HepG2 (cell line): ENCODE results near the gene SHF. TPM values are rescaled to one million over a fixed set of nuclear protein-coding genes. Genes with fewer than 3 reads are reported as not detected.
A peak's percentile ranks its signal among the peaks of the same experiment; 100 is the strongest.

ENCODE experiments used
- DNMT1 ChIP-seq: sonication (generic); formaldehyde crosslinking; IDR thresholded peaks from 2 replicates; pipeline ENCODE4 v1.5.1; 2020; ENCODE audit warnings: mild to moderate bottlenecking, missing genetic modification reagents
- FOXO1 ChIP-seq: sonication (generic); formaldehyde crosslinking; IDR thresholded peaks from 2 replicates; pipeline ENCODE4 v1.4.0; 2020; ENCODE audit warnings: missing genetic modification reagents
- GATAD2A ChIP-seq: IDR thresholded peaks from 2 replicates; pipeline ENCODE4 v1.6.1; 2016
- MEIS1 ChIP-seq: sonication (generic); formaldehyde crosslinking; IDR thresholded peaks from 2 replicates; pipeline ENCODE4 v1.9.0; 2021; ENCODE audit warnings: mild to moderate bottlenecking, missing genetic modification reagents, moderate library complexity, borderline replicate concordance
- NPAS2 ChIP-seq: sonication (generic); formaldehyde crosslinking; IDR thresholded peaks from 2 replicates; pipeline ENCODE4 v1.8.0; 2022; ENCODE audit warnings: mild to moderate bottlenecking, missing genetic modification reagents, borderline replicate concordance
- PHF20 ChIP-seq: sonication (generic); formaldehyde crosslinking; IDR thresholded peaks from 2 replicates; pipeline ENCODE4 v1.5.0; 2020; ENCODE audit warnings: mild to moderate bottlenecking, missing genetic modification reagents
- RBFOX2 ChIP-seq: fragments of 200-400 bp; formaldehyde crosslinking; IDR thresholded peaks from 2 replicates; pipeline ENCODE4 v1.6.1; 2017; ENCODE audit warnings: low read depth, mild to moderate bottlenecking, low read length
- SIN3B ChIP-seq: fragments of 150-350 bp; IDR thresholded peaks from 2 replicates; pipeline ENCODE4 v1.6.1; 2014; ENCODE audit warnings: low read length
- SP1 ChIP-seq, 2 experiments: fragments of 450-650 bp in 1 of 2; sonication (generic) in 1 of 2; formaldehyde crosslinking in 1 of 2; IDR thresholded peaks; 2 replicates each; pipeline versions ENCODE4 v1.4.0 to v1.6.1; 2016 to 2020; ENCODE audit warnings: missing genetic modification reagents in 1 of 2
- TBX2 ChIP-seq: sonication (generic); formaldehyde crosslinking; IDR thresholded peaks from 2 replicates; pipeline ENCODE4 v1.5.0; 2020; ENCODE audit warnings: missing genetic modification reagents, mild to moderate bottlenecking, borderline replicate concordance
- XRCC5 ChIP-seq: fragments of 200-400 bp; formaldehyde crosslinking; optimal IDR thresholded peaks from 2 replicates; pipeline ENCODE3; 2017; ENCODE audit warnings: mild to moderate bottlenecking, low read length
- ZC3H13 ChIP-seq: sonication (generic); formaldehyde crosslinking; IDR thresholded peaks from 2 replicates; pipeline ENCODE4 v1.8.1; 2023; ENCODE audit warnings: mild to moderate bottlenecking, missing genetic modification reagents, moderate library complexity
- ZNF225 ChIP-seq: sonication (generic); formaldehyde crosslinking; IDR thresholded peaks from 2 replicates; pipeline ENCODE4 v1.4.0; 2020; ENCODE audit warnings: mild to moderate bottlenecking, missing genetic modification reagents
- ZNF431 ChIP-seq: sonication (generic); formaldehyde crosslinking; IDR thresholded peaks from 2 replicates; pipeline ENCODE4 v1.9.0; 2022; ENCODE audit warnings: missing genetic modification reagents, low read depth, mild to moderate bottlenecking, borderline replicate concordance
- ZNF558 ChIP-seq: sonication (generic); formaldehyde crosslinking; IDR thresholded peaks from 2 replicates; pipeline ENCODE4 v1.9.0; 2022; ENCODE audit warnings: mild to moderate bottlenecking, missing genetic modification reagents, borderline replicate concordance
- ZNF629 ChIP-seq: sonication (generic); formaldehyde crosslinking; conservative IDR thresholded peaks from 2 replicates; pipeline ENCODE4 v1.5.0; 2020; ENCODE audit warnings: missing genetic modification reagents
- ZNF720 ChIP-seq: sonication (generic); formaldehyde crosslinking; IDR thresholded peaks from 2 replicates; pipeline ENCODE4 v1.4.0; 2020; ENCODE audit warnings: missing genetic modification reagents
- ZNF768 ChIP-seq: sonication (generic); formaldehyde crosslinking; IDR thresholded peaks from 2 replicates; pipeline ENCODE4 v1.4.0; 2020; ENCODE audit warnings: missing genetic modification reagents
- polyA plus RNA-seq, 8 experiments: library from polyadenylated mRNA; depleted of rRNA in 3 of 8; stranded (reverse) in 7 of 8; unstranded in 1 of 8; fragments of >200 nt; fragmentation: Illumina TruSeq in 4 of 8; extraction: Trizol in 4 of 8; gene quantifications; 2 replicates each; pipeline versions ENCODE4 v1.2.1 to v1.2.3, GENCODE V29; 2011 to 2016; ENCODE audit warnings: low read depth in 4 of 8, missing spikeins in 1 of 8, mixed read lengths in 1 of 8; ENCODE audit not compliant: insufficient read depth in 1 of 8
- total RNA-seq, 5 experiments: library from RNA; depleted of rRNA; stranded (reverse); fragments of >200 nt; fragmentation: Illumina TruSeq; extraction: Trizol; gene quantifications; 2 replicates each; pipeline ENCODE4 v1.2.3, GENCODE V29; 2016; ENCODE audit warnings: low read depth in 1 of 5
- TF ChIP-seq, protein P1 (sequence below): sonication (generic); formaldehyde crosslinking; IDR thresholded peaks from 2 replicates; pipeline ENCODE4; 2020; ENCODE audit warnings: missing genetic modification reagents, mild to moderate bottlenecking, borderline replicate concordance
- TF ChIP-seq, protein P2 (sequence below): sonication (generic); formaldehyde crosslinking; IDR thresholded peaks from 2 replicates; pipeline ENCODE4 v1.5.0; 2020; ENCODE audit warnings: missing genetic modification reagents
- TF ChIP-seq, protein P3 (sequence below): sonication (generic); formaldehyde crosslinking; IDR thresholded peaks from 2 replicates; pipeline ENCODE4 v1.5.1; 2020; ENCODE audit warnings: mild to moderate bottlenecking, missing genetic modification reagents, borderline replicate concordance

SHF gene
- total and polyA plus RNA-seq, 2 of the 13 experiments (the other 11 are each of a cell fraction or from before 2014, with no cell fraction given): 20.9 to 25.5 TPM

DNA sequence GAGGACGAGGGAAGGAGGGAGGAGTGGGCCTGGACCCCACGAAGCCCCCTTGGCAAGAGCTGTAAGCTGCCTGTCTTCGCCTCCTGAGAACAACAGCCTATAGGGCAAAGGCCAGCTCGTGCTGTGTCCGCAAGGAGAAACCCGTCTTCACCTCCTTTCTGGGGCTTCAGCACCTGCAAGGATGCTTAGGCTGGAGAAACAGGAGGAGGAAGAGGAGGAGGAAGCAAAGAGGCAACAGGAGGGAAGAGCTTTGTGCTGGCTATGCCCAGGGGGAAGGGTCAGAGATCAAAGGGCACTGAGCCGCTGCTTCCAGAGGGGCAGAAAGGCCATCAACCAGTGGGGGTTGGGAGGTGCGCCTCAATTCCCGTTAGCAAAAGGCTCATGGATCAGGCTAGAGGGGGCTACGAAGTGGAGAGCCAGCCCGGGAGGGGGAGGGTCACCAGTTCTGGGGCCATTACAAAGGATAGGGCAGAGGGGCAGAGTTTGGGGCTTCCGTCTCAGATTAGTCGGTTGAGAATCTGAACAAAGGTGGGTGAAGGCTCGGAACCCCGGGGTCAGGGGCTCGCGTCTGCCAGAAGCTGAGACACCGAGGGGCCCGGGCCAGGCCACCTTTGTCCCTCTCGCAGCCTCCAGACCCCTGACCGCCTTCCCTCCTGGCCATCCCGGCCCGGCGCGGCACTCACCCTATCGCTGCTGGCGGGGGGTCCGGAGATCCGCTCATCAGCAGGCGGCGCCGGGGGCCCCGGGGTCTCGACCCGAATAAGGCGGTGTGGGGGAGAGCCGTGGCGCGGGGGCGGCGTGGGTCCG lies 792 bp downstream of the SHF start (continued):
- TF ChIP-seq RBFOX2: peak; percentile 50; the same call in 1 of the 2 replicates
- TF ChIP-seq, protein P1, sequence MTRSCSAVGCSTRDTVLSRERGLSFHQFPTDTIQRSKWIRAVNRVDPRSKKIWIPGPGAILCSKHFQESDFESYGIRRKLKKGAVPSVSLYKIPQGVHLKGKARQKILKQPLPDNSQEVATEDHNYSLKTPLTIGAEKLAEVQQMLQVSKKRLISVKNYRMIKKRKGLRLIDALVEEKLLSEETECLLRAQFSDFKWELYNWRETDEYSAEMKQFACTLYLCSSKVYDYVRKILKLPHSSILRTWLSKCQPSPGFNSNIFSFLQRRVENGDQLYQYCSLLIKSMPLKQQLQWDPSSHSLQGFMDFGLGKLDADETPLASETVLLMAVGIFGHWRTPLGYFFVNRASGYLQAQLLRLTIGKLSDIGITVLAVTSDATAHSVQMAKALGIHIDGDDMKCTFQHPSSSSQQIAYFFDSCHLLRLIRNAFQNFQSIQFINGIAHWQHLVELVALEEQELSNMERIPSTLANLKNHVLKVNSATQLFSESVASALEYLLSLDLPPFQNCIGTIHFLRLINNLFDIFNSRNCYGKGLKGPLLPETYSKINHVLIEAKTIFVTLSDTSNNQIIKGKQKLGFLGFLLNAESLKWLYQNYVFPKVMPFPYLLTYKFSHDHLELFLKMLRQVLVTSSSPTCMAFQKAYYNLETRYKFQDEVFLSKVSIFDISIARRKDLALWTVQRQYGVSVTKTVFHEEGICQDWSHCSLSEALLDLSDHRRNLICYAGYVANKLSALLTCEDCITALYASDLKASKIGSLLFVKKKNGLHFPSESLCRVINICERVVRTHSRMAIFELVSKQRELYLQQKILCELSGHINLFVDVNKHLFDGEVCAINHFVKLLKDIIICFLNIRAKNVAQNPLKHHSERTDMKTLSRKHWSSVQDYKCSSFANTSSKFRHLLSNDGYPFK (CRISPR knock-in tag): peak; percentile 18; the same call in 1 of the 2 replicates
- no peak for TF ChIP-seq PHF20
- TF ChIP-seq ZNF720 (CRISPR knock-in tag): no peak
- peak; percentile 30; the same call in 1 of the 2 replicates for TF ChIP-seq TBX2 (CRISPR knock-in tag)
- peak; percentile 67 for TF ChIP-seq GATAD2A
- no peak for TF ChIP-seq XRCC5
- TF ChIP-seq MEIS1 (CRISPR knock-in tag): no peak
- no peak for TF ChIP-seq NPAS2 (CRISPR knock-in tag)
- TF ChIP-seq SP1 (IDR thresholded peaks at IDR 0.05): no peak
- no peak for TF ChIP-seq SP1 (CRISPR knock-in tag; IDR thresholded peaks at IDR 0.05)
- TF ChIP-seq ZNF431: no peak
- TF ChIP-seq ZNF629 (CRISPR knock-in tag): no peak
- TF ChIP-seq ZC3H13 (CRISPR knock-in tag): no peak
- TF ChIP-seq, protein P2, sequence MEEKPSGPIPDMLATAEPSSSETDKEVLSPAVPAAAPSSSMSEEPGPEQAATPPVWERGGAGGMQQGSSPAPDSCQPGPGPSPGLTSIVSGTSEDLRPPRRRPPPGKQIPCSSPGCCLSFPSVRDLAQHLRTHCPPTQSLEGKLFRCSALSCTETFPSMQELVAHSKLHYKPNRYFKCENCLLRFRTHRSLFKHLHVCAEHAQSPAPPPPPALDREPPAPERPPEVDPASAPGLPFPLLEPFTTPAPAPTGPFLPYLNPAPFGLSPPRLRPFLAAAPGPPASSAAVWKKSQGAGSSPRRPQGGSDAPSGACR (CRISPR knock-in tag): no peak; the same call in 1 of the 2 replicates
- TF ChIP-seq ZNF225 (CRISPR knock-in tag): 0 out of 2 replicates have a peak, but pooled peaks have one; percentile 43
- TF ChIP-seq ZNF558 (CRISPR knock-in tag): no peak
- no peak for TF ChIP-seq SIN3B
- no peak for TF ChIP-seq ZNF768 (CRISPR knock-in tag)
- TF ChIP-seq FOXO1 (CRISPR knock-in tag): no peak; the same call in 1 of the 2 replicates
- TF ChIP-seq DNMT1: 0 out of 2 replicates have a peak, but pooled peaks have one; percentile 65
- TF ChIP-seq, protein P3, sequence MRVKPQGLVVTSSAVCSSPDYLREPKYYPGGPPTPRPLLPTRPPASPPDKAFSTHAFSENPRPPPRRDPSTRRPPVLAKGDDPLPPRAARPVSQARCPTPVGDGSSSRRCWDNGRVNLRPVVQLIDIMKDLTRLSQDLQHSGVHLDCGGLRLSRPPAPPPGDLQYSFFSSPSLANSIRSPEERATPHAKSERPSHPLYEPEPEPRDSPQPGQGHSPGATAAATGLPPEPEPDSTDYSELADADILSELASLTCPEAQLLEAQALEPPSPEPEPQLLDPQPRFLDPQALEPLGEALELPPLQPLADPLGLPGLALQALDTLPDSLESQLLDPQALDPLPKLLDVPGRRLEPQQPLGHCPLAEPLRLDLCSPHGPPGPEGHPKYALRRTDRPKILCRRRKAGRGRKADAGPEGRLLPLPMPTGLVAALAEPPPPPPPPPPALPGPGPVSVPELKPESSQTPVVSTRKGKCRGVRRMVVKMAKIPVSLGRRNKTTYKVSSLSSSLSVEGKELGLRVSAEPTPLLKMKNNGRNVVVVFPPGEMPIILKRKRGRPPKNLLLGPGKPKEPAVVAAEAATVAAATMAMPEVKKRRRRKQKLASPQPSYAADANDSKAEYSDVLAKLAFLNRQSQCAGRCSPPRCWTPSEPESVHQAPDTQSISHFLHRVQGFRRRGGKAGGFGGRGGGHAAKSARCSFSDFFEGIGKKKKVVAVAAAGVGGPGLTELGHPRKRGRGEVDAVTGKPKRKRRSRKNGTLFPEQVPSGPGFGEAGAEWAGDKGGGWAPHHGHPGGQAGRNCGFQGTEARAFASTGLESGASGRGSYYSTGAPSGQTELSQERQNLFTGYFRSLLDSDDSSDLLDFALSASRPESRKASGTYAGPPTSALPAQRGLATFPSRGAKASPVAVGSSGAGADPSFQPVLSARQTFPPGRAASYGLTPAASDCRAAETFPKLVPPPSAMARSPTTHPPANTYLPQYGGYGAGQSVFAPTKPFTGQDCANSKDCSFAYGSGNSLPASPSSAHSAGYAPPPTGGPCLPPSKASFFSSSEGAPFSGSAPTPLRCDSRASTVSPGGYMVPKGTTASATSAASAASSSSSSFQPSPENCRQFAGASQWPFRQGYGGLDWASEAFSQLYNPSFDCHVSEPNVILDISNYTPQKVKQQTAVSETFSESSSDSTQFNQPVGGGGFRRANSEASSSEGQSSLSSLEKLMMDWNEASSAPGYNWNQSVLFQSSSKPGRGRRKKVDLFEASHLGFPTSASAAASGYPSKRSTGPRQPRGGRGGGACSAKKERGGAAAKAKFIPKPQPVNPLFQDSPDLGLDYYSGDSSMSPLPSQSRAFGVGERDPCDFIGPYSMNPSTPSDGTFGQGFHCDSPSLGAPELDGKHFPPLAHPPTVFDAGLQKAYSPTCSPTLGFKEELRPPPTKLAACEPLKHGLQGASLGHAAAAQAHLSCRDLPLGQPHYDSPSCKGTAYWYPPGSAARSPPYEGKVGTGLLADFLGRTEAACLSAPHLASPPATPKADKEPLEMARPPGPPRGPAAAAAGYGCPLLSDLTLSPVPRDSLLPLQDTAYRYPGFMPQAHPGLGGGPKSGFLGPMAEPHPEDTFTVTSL (CRISPR knock-in tag): 0 out of 2 replicates have a peak, but pooled peaks have one; percentile 23
